Neural progenitor cell (in vitro differentiated cells): ENCODE data around the gene TSHZ2. TPM values are rescaled to one million over a fixed set of nuclear protein-coding genes. Genes with fewer than 3 reads are reported as not detected.

Experiments used
- DNase-seq: peaks from one replicate; pipeline ENCODE4 v3.0.0-alpha.2; 2016; ENCODE audit warnings: low spot score
- H2AFZ ChIP-seq: fragments of 200-600 bp; sonication (generic); replicated peaks from 2 replicates; pipeline ENCODE4 v1.6.1; 2016; ENCODE audit warnings: antibody characterized with exemption
- H3F3A ChIP-seq: fragments of 200-600 bp; sonication (generic); 2 replicates; pipeline ENCODE4 v1.6.1; 2016; ENCODE audit warnings: antibody characterized with exemption, low read depth
- H3K27ac ChIP-seq: fragments of 200-600 bp; sonication (generic); 2 replicates; pipeline ENCODE4 v1.5.1; 2016; ENCODE audit warnings: mild to moderate bottlenecking
- H3K27me3 ChIP-seq: fragments of 200-600 bp; sonication (generic); 2 replicates; pipeline ENCODE4 v1.6.1; 2016; ENCODE audit warnings: mild to moderate bottlenecking, moderate library complexity
- H3K36me3 ChIP-seq: fragments of 200-600 bp; sonication (generic); 2 replicates; pipeline ENCODE4 v1.5.1; 2016
- H3K4me1 ChIP-seq: fragments of 200-600 bp; sonication (generic); 2 replicates; pipeline ENCODE4 v1.6.1; 2016; ENCODE audit warnings: mixed run types
- H3K4me2 ChIP-seq: fragments of 200-600 bp; sonication (generic); 2 replicates; pipeline ENCODE4 v1.6.1; 2016
- H3K4me3 ChIP-seq: fragments of 200-600 bp; sonication (generic); 2 replicates; pipeline ENCODE4 v1.5.1; 2016
- H3K79me2 ChIP-seq: fragments of 200-600 bp; sonication (generic); 2 replicates; pipeline ENCODE4 v1.6.1; 2016; ENCODE audit warnings: low read depth
- H3K9ac ChIP-seq: fragments of 200-600 bp; sonication (generic); 2 replicates; pipeline ENCODE4 v1.6.1; 2016
- H3K9me3 ChIP-seq: fragments of 200-600 bp; sonication (generic); 2 replicates; pipeline ENCODE4 v1.5.1; 2016; ENCODE audit warnings: low read depth
- H4K20me1 ChIP-seq: fragments of 200-600 bp; sonication (generic); 2 replicates; pipeline ENCODE4 v1.6.1; 2016; ENCODE audit warnings: low read depth
- H3K27ac Mint-ChIP-seq: 3 replicates; pipeline ENCODE4 v1.8.0; 2021; ENCODE audit warnings: mixed read lengths
- H3K27me3 Mint-ChIP-seq: 2 replicates; pipeline ENCODE4 v1.8.0; 2022; ENCODE audit warnings: low read depth, mild to moderate bottlenecking, inconsistent platforms, moderate library complexity, mixed read lengths; ENCODE audit not compliant: insufficient read depth
- H3K36me3 Mint-ChIP-seq: 3 replicates; pipeline ENCODE4 v1.8.0; 2021; ENCODE audit warnings: mixed read lengths
- H3K4me1 Mint-ChIP-seq: 3 replicates; pipeline ENCODE4 v1.8.0; 2021; ENCODE audit warnings: mixed read lengths
- H3K4me3 Mint-ChIP-seq: 3 replicates; pipeline ENCODE4 v1.8.0; 2021; ENCODE audit warnings: mild to moderate bottlenecking, moderate library complexity, mixed read lengths
- H3K9me3 Mint-ChIP-seq: 3 replicates; pipeline ENCODE4 v1.8.0; 2020; ENCODE audit warnings: mixed read lengths
- EZH2 ChIP-seq: fragments of 200-600 bp; sonication (generic); IDR thresholded peaks from 2 replicates; pipeline ENCODE4 v1.6.1; 2017; ENCODE audit warnings: antibody characterized with exemption, mild to moderate bottlenecking, moderate library complexity
- EZH2phosphoT487 ChIP-seq: fragments of 200-600 bp; sonication (generic); IDR thresholded peaks from 2 replicates; pipeline ENCODE4 v1.6.1; 2017; ENCODE audit warnings: antibody characterized with exemption
- total RNA-seq: library from RNA; depleted of rRNA; stranded (reverse); fragments of >200 nt; gene quantifications from 2 replicates; pipeline ENCODE4 v1.2.3, GENCODE V29; 2015; ENCODE audit warnings: low replicate concordance
- TF ChIP-seq, protein P1 (sequence below): fragments of 200-600 bp; sonication (generic); IDR thresholded peaks from 2 replicates; pipeline ENCODE4 v1.5.1; 2017; ENCODE audit warnings: antibody characterized with exemption, mild to moderate bottlenecking

The TSHZ2 gene
- total RNA-seq, 1 donor from 2014 or later, result 1.8 TPM

DNA sequence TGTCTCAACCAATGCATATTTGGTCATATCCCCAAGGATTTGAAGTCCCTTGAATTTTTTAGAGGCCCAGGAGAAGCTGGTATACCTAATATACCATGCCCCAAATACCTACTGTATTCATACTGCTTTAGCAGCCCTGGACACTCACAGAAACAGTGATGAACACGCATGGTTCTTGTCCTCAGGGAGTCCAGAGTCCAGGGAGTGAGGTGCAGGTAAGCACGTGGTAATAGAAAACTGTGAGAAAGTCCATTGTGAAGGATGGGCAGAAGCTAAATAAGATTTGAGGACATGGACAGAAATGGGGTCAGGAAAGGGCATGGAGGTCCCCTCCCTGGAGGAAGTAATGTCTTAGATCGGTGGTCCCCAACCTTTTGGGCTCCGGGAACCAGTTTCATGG lies 85.4 kb downstream of the TSHZ2 start:
- no peak overlapping the region for H3K4me2 ChIP-seq
- no peak overlapping the region for H3K27ac Mint-ChIP-seq
- TF ChIP-seq EZH2phosphoT487 (no peak), EZH2 (no peak)
- TF ChIP-seq, protein P1, sequence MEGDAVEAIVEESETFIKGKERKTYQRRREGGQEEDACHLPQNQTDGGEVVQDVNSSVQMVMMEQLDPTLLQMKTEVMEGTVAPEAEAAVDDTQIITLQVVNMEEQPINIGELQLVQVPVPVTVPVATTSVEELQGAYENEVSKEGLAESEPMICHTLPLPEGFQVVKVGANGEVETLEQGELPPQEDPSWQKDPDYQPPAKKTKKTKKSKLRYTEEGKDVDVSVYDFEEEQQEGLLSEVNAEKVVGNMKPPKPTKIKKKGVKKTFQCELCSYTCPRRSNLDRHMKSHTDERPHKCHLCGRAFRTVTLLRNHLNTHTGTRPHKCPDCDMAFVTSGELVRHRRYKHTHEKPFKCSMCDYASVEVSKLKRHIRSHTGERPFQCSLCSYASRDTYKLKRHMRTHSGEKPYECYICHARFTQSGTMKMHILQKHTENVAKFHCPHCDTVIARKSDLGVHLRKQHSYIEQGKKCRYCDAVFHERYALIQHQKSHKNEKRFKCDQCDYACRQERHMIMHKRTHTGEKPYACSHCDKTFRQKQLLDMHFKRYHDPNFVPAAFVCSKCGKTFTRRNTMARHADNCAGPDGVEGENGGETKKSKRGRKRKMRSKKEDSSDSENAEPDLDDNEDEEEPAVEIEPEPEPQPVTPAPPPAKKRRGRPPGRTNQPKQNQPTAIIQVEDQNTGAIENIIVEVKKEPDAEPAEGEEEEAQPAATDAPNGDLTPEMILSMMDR, result no peak
- H4K20me1 ChIP-seq, result no peaks in the 10 kb centered on the region
- no peaks in the 10 kb centered on the region for H3F3A ChIP-seq
- no peaks in the 10 kb centered on the region for H3K9me3 ChIP-seq
- no peaks in the 10 kb centered on the region for H3K36me3 Mint-ChIP-seq
- H3K4me1 ChIP-seq, result no peaks in the 10 kb centered on the region
- no peak overlapping the region for H3K27ac ChIP-seq
- H3K36me3 ChIP-seq, result no peaks in the 10 kb centered on the region
- H3K27me3 Mint-ChIP-seq, result no peaks in the 10 kb centered on the region
- H3K4me3 Mint-ChIP-seq, result no peak overlapping the region
- H3K4me1 Mint-ChIP-seq, result no peaks in the 10 kb centered on the region
- H2AFZ ChIP-seq, result no peak overlapping the region
- no peak for DNase-seq
- H3K9me3 Mint-ChIP-seq, result peaks cover 2% of the 10 kb centered on the region
- no peak overlapping the region for H3K9ac ChIP-seq
- H3K79me2 ChIP-seq, result no peaks in the 10 kb centered on the region
- no peak overlapping the region for H3K4me3 ChIP-seq
- H3K27me3 ChIP-seq, result no peaks in the 10 kb centered on the region

DNA sequence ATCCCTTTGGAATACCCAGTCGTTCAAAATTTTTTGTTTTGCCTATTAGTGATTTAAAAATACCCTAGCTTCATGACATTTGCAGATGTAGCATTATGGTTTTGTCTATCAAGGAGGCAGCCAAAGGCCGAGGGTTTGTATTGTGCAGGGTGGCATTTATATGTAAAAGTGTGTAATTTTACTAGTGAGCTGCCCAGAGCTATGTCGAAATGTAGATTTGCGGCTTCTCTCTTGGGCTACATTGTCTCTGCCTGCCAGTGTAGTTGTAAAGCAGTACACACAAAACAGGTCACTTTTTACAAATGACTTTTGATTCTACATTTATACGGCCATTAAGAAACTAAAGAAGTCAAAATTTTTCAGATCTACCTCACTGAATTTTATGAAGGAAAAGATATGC lies 87.7 kb downstream of the TSHZ2 start:
- no peaks in the 10 kb centered on the region for H3K36me3 ChIP-seq
- no peak overlapping the region for H3K9ac ChIP-seq
- H3K27me3 ChIP-seq, result no peaks in the 10 kb centered on the region
- H3K4me1 Mint-ChIP-seq, result no peaks in the 10 kb centered on the region
- no peak overlapping the region for H3K4me3 Mint-ChIP-seq
- H2AFZ ChIP-seq, result no peak overlapping the region
- no peak overlapping the region for H3K4me3 ChIP-seq
- no peak for DNase-seq
- H3K36me3 Mint-ChIP-seq, result no peaks in the 10 kb centered on the region
- no peak overlapping the region for H3K27ac Mint-ChIP-seq
- H3K9me3 Mint-ChIP-seq, result peaks cover 2% of the 10 kb centered on the region
- no peak overlapping the region for H3K27ac ChIP-seq
- no peaks in the 10 kb centered on the region for H4K20me1 ChIP-seq
- no peaks in the 10 kb centered on the region for H3K4me1 ChIP-seq
- TF ChIP-seq, protein P1, result no peak
- TF ChIP-seq EZH2 (no peak), EZH2phosphoT487 (no peak)
- H3K27me3 Mint-ChIP-seq, result no peaks in the 10 kb centered on the region
- no peaks in the 10 kb centered on the region for H3F3A ChIP-seq
- H3K4me2 ChIP-seq, result no peak overlapping the region
- H3K79me2 ChIP-seq, result no peaks in the 10 kb centered on the region
- no peaks in the 10 kb centered on the region for H3K9me3 ChIP-seq

DNA sequence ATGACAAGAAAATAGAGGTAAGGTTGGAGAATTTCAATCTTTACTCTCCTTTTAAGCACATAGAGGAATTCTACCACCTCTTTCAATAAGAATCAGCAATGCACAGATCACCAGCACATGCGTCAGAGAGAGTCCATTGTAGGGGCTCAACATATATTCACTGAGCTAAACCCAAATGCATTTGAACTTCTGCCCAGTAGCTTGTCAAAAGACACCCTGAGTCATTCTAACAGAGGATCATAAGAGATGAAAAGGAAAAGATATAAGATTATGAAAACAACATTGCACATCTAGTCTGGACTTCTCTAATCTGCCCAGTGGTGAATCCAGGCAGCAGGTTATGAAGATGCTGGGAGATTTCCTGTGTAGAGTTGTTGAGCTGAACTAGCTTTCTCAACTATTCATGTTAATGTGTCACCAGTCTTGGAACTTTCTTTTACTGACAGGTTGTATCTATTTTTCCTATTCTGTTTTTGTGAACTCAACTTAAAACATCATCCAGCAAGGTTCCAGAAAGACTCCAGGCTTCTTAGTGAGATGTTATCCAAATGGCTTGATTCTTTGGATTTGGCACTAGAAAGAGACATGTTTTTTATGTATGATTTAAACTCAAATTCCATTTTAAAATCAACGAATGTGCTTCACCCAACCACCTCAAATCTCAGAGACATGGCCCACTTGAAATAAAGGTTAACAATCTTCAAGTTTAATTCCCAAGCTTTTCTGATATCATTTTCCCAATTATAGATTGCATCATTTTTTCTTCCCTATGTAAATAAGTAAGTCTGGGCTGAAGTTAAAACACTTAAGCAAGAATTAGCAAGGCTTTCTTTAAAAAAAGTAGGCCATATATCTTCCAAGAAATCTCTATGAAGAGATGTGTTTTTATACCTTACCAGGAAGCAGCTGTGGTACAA lies 89.3 kb downstream of the TSHZ2 start:
- H3K36me3 Mint-ChIP-seq, result no peaks in the 10 kb centered on the region
- no peaks in the 10 kb centered on the region for H3K4me1 ChIP-seq
- no peaks in the 10 kb centered on the region for H3F3A ChIP-seq
- peaks cover 1% of the 10 kb centered on the region for H3K9me3 Mint-ChIP-seq
- DNase-seq, result no peak
- no peaks in the 10 kb centered on the region for H3K27me3 Mint-ChIP-seq
- TF ChIP-seq EZH2, result no peak
- TF ChIP-seq EZH2phosphoT487, result no peak
- TF ChIP-seq, protein P1, result no peak
- no peaks in the 10 kb centered on the region for H3K27me3 ChIP-seq
- no peak overlapping the region for H3K4me3 Mint-ChIP-seq
- H3K27ac Mint-ChIP-seq, result no peak overlapping the region
- no peaks in the 10 kb centered on the region for H3K36me3 ChIP-seq
- no peak overlapping the region for H3K4me3 ChIP-seq
- H3K4me2 ChIP-seq, result no peak overlapping the region
- H3K9ac ChIP-seq, result no peak overlapping the region
- H3K4me1 Mint-ChIP-seq, result no peaks in the 10 kb centered on the region
- H4K20me1 ChIP-seq, result no peaks in the 10 kb centered on the region
- no peak overlapping the region for H2AFZ ChIP-seq
- H3K27ac ChIP-seq, result no peak overlapping the region
- H3K9me3 ChIP-seq, result no peaks in the 10 kb centered on the region
- H3K79me2 ChIP-seq, result no peaks in the 10 kb centered on the region
